Hematopoietic multipotent progenitor cell treated with erythropoietin and hydrocortisone succinate and interleukin-3 and kit ligand, for 15 days (in vitro differentiated cells): ENCODE results near the gene NR2F2.

ENCODE experiments used
- DNase-seq: peaks from one replicate; pipeline ENCODE4 v3.0.0-alpha.2; 2015; ENCODE audit warnings: low spot score

Gene NR2F2

GRCh38 chr15:96320107-96320506 is 10.4 kb upstream of the NR2F2 start:
- DNase-seq = no peak

- no peak for DNase-seq
These were observed 9.5 kb upstream of the NR2F2 start for GRCh38 chr15:96320703-96321638.

DNA sequence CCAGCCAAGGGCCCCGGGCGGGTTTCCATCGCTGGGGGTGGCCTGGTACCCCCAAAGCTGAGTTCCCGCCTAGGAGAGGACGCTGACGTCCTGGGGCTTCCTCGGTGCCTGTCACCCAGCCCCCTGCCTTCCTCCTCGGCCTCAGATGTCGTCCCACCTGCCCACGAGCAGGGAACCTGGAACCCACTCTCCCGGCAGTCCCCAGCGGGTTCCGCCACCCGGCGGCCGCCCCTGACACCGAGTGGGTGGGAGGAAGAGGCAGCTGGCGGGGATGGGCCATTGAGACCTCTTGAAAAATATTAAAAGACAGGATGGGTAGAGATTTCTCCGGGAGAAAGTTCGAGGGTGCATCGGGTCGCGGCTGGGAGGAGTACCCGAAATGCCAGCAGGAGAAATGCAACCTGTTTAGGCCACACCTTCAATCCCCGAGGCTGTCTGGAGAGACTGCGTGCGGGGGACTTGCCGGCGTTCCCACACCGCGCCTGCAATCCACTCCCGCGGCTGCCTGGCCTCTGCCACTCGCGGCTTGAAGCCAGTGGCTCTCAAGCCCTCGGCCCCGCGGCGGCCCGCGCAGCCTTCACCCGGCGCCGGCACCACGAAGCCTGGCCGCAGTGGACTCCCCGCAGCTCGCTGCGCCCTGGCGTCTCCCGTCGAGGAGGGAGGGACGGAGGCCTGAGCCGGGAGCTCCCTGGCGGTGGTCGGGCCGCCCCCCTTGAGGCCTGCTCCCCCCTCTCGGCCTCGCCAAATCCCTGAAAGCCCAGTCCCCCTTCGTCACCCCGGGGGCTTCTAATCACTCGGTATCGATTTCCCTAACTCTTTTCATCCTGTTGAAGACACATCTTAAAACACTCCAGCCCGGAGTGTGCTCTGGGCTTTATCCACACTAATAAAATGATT is 8.6 kb upstream of the NR2F2 start:
- no peak for DNase-seq

GRCh38 chr15:96322536-96323318 is 7.8 kb upstream of the NR2F2 start:
- DNase-seq = no peak

- DNase-seq = no peak
These were observed 7.0 kb upstream of the NR2F2 start for GRCh38 chr15:96323319-96324145.

- no peak for DNase-seq
These were observed 6.2 kb upstream of the NR2F2 start for GRCh38 chr15:96324192-96324895.

DNA sequence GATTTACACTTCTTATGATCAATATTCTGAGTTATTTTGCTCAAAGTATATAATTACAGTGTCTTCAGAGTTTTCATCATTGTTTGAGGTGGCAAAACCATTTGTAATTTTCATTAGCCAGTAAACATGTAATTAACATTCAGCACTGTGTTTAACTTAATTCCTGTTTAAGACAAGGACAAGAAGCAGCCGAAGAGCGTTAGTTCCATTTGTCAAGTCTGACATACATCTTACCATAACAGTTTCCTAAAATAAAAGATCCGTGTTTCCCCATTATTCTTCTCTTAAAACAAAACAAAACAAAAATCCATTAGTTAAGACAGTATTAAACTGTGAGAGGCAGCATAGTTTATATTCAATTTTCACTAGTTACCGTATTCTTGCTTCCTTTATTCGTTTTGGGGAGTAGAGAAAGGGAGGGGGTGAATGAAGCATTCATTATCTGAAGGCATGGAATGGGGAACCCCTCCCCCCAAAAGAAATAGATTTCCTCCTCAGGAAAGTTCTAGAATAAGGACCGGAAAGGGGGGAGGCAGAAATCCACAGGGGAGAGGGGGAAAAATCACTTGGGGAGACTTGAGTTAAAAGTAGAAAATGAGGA is 5.5 kb upstream of the NR2F2 start:
- DNase-seq = no peak

DNA sequence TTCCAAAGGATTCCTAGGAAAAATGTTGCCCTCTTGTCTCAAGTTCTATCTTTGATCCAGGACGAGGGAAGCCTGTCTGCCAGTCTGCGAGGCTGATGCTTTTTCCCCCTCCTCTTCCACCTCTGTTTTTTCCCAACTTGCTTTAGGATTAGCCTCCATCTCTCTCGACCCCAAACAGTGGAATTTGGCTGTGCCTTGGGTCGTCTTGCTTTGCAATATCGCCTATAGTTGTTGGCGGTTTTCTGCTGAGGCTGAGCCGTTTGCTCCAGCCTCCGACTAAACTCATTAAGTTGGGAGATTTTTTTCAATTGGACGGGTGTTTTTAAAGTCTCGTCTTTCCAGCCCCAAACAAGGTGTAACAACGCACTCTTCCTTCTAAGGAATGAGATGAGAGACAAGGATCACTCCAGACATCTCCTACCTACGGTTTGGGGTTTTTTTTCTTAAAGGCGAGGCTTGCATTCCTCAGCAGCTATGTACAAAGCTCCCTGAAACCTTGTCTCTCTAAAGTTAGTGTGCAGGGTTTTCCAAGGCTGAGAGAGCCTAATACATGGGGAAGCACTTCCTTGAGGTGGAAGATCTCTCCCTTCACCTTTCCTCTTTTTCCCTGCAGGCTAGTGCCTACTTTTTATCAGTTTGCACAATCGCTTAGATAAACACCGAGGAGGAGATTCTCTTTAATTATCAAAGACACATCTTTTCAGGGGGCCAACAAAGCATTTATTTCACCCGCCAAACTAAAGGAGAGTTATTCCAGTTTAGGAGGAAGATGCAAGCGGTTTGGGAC is 4.8 kb upstream of the NR2F2 start:
- DNase-seq = no peak

- DNase-seq = no peak
These were observed 4.0 kb upstream of the NR2F2 start for GRCh38 chr15:96326328-96327154.

DNA sequence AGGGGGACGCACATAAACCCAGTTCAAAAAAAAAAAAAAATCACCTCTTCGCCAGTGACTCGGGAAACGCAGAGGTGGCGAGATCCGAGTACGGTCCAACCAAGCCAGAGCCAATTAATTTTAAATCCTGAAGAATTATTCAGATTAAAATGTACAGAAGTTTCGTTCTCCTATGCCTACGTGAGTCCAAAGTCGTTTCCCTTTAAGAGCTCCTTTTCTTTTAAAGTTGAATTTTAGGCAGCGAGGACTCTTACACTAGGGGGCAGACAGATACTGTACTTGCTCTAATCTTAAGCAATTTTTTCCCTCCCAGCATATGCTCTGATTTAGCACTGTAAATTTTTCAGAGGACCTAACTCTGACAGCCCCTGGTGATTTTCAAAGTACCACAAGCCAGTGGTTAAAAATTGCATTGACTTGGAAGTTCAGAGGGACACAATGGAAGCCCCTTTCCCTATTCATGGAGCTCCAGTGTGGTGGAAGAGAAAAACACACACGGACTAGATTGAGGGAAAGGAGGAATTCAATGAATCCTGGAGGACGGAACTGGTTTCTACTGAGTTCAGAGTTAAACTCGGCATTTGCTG is 3.3 kb upstream of the NR2F2 start:
- DNase-seq = no peak

GRCh38 chr15:96328181-96328876 is 2.2 kb upstream of the NR2F2 start:
- DNase-seq = no peak

DNA sequence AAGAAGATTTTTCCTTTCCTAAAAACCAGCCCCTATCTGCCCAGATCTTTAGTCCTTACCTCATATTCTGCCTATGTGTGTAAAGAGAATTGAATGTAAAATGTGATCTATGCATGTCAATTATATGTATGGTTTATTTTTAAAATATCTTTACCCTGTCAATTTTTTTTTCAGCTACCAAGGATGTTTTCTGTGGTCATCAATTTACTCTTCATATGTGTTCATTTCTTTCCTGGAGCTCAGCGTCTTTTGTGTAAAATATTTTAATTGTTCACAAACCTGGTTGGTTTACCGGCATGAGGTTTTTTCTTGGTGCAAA is 1.7 kb upstream of the NR2F2 start:
- DNase-seq = no peak

DNA sequence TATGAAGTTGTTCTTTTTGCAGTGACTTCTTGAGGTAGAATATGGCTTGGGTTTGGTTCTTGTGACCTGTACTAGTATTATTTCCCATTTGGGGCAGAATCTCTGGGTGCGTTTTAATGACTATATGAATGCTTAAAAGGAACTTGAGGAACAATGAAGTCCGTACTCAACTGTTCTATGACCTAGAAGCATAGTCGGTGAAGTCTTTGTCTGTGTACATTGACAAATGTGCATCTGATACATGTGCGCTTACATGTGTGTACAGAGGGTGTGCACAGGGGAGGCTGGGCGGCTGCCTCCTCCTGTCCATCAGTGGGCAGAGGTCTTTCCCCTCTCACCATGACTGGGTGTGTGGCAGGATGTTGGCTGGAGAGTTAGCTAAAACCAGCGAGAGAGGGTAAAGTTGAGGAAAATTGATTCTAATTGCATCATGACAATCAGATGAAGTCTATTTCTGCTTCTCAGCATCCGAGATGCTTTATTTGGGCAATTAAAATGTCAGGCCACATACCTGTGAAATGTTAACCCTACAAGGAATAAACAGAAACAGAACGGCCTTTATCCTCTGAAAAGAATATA is 1.0 kb upstream of the NR2F2 start:
- DNase-seq = no peak

DNA sequence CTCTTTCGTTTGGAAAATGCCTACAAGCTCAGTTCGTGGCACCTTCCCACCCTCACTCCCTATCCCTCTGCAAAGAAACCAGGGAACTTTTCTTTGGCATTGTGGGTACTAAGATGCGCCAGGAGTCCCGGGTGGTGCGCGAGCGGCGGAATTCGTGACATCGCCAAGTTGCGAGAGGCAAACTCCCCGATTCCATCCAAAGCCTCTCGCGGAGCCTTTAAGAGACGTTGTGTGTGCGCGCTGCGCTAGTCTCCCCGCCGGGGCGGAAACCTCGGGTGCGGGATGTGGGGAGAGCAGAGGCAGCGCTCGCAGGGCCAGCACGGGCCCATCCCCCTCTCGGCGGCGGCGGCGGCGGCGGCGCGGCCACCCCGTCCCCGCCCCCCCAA is 443 bp upstream of the NR2F2 start:
- DNase-seq = no peak

DNA sequence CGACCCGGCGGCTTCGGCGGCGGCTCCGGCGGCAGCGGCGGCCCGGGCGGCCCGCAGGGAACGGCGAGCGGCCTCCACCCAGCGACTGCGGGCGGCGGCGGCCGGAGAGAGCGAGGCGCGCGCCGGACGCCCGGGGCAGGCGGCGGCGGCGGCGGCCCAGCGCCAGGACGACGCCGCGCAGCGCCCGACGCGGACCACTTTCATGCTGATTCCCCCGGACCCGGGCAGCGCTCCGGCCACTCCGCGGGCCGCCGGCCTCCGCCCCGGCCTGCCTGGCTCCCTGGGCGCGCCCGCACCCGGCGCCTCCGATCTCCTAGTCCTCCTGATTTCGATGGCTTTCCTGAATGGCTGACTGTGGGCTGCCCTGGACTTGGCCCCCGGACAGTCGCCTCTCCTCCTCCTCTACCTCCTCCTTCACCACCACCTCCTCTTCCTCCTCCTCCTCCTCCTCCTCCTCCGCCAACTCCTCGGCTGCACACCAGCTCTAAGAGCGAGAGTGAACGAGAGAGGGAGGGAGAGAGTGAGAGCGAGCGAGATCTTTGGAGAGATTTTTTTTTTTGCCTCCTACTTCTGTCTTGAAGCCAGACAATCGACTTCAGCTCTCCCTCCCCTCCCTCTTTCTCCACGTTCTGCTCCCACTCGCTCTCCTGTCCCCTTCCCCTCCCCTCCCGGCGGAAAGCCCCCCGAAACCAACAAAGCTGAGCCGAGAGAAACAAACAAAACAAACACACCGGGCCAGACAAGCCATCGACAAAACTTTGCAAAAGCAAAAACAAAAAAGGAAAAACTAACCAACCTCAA is 844 bp downstream of the NR2F2 start:
- DNase-seq = no peak

DNA sequence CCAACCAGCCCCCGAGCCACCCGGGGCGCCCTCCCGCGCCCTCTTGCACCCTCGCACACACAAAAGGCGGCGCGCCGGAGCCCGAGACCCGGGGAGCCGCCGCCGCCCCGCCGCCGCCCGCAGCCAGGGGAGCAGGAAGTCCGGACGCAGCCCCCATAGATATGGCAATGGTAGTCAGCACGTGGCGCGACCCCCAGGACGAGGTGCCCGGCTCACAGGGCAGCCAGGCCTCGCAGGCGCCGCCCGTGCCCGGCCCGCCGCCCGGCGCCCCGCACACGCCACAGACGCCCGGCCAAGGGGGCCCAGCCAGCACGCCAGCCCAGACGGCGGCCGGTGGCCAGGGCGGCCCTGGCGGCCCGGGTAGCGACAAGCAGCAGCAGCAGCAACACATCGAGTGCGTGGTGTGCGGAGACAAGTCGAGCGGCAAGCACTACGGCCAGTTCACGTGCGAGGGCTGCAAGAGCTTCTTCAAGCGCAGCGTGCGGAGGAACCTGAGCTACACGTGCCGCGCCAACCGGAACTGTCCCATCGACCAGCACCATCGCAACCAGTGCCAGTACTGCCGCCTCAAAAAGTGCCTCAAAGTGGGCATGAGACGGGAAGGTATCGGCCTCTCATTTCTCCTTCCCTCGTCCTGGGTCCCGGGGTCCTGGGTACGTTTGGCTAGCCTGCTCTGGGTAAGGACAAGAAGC is 1.6 kb downstream of the NR2F2 start:
- DNase-seq = no peak
